Omental fat pad (tissue), 4 donors: ENCODE results near the gene PRSS57. TPM values are rescaled to one million over a fixed set of nuclear protein-coding genes. Genes with fewer than 3 reads are reported as not detected.

Source experiments
- ATAC-seq: fragments of 150-250 bp; one replicate; pipeline ENCODE4 v1.9.1; 2016; ENCODE audit warnings: mild to moderate bottlenecking, moderate library complexity; ENCODE audit not compliant: low FRiP score
- DNase-seq: peaks from one replicate; pipeline ENCODE4 v3.0.0-alpha.2; 2019; ENCODE audit warnings: low spot score
- total RNA-seq, 4 donors: library from RNA; depleted of rRNA; stranded (reverse); fragments of >200 nt; gene quantifications; one replicate each; pipeline ENCODE4 v1.1.0, GENCODE V29; 2016
- TF ChIP-seq, protein P1 (sequence below), 3 donors: fragments of 450-650 bp; IDR thresholded peaks; one replicate each; pipeline ENCODE4 v1.5.1; 2016 to 2017; ENCODE audit warnings: antibody characterized with exemption in 3 of 3, mild to moderate bottlenecking in 3 of 3, moderate library complexity in 2 of 3

PRSS57 gene
- total RNA-seq, 4 donors from 2014 or later: 0.95 TPM; not detected in 3

DNA sequence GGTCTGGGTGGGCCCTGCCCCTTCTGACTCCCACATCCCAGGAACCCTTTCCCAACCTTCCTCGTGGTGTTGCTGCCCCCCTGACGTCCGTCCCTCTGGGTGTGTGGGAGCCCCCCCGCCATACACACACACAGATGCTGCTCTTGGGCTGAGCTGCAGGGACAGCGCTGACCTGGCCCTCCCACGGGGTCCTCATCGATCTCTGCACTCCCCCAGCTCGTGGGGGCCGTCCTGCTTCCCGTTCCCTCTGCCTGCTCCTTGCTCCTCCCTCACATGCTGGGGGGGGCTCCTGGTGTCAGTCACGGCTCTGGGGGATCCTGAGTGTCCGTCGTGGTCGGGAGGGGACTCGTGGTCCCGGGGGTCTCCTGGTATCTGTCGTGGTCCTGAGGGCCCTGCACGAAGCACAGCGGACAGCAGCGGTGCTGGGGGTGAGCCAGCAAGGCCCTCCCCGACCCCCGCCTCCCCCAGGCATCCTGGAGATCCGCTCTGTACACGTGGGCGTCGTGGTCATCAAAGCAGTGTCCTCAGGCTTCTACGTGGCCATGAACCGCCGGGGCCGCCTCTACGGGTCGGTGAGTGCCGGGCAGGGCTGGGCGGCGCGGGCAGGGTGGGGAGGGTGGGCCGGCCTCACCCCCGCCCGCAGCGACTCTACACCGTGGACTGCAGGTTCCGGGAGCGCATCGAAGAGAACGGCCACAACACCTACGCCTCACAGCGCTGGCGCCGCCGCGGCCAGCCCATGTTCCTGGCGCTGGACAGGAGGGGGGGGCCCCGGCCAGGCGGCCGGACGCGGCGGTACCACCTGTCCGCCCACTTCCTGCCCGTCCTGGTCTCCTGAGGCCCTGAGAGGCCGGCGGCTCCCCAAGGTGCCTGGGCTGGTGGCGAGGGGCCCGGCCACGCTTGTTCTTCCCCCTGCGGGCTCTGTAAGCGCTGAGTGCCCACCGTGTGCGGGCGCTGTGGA lies 52.2 kb downstream of the PRSS57 start:
- TF ChIP-seq, protein P1, sequence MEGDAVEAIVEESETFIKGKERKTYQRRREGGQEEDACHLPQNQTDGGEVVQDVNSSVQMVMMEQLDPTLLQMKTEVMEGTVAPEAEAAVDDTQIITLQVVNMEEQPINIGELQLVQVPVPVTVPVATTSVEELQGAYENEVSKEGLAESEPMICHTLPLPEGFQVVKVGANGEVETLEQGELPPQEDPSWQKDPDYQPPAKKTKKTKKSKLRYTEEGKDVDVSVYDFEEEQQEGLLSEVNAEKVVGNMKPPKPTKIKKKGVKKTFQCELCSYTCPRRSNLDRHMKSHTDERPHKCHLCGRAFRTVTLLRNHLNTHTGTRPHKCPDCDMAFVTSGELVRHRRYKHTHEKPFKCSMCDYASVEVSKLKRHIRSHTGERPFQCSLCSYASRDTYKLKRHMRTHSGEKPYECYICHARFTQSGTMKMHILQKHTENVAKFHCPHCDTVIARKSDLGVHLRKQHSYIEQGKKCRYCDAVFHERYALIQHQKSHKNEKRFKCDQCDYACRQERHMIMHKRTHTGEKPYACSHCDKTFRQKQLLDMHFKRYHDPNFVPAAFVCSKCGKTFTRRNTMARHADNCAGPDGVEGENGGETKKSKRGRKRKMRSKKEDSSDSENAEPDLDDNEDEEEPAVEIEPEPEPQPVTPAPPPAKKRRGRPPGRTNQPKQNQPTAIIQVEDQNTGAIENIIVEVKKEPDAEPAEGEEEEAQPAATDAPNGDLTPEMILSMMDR (IDR thresholded peaks at IDR 0.05): no peak

DNA sequence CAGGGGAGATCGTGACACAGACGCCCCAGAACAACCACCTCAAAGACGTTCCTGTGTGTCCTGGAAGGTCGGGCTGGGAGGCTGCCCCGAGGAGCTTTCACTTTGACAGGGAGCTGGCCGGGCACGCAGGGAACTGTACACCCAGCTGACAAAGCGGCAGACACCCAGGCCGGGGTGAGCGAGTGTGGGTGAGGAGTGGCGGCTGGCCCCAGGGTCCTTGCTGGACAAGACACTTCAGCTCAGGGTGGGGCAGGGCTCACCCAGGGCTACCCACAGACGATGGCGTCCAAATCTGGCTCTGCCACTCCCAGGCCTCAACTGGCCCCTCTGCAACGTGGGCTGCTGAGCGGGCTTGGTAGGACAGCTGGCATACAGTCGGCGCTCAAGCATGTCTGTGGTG lies 53.5 kb downstream of the PRSS57 start:
- TF ChIP-seq, protein P1 (IDR thresholded peaks at IDR 0.05): no peak
- ATAC-seq (no peak), DNase-seq (no peak)

More for the DNA sequence above, 52.2 kb downstream of the PRSS57 start:
- ATAC-seq: no peak
- no peak for DNase-seq

DNA sequence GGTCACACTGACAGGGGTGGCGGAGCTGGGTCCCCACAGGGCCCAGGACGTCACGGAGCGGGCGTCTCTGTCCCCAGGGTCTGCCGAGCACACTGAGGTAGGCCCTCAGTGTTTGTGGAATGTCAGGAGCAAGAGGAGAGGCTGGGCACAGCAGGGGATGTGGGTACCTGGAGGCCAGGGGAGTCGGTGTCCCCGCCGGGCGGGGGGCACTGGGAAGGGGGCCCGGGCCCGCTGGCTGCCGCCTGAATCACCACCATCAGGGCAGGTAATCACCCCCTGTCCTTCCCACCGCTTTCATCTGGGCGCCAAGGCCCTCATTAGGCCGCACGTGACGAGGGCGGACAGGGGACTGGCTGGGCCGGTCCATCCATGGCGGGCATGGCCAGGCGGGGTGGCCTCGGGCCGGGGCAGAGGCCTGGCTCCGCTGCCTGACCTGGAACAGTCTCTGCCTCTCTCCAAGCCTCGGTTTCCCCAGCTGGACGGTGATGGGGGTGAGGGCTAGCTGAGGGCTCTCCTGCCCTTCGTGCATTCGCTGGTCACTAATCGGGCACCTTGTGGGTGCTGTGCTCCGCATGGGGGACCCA lies 54.6 kb downstream of the PRSS57 start:
- no peak for ATAC-seq
- TF ChIP-seq, protein P1 (IDR thresholded peaks at IDR 0.05): no peak
- no peak for DNase-seq

DNA sequence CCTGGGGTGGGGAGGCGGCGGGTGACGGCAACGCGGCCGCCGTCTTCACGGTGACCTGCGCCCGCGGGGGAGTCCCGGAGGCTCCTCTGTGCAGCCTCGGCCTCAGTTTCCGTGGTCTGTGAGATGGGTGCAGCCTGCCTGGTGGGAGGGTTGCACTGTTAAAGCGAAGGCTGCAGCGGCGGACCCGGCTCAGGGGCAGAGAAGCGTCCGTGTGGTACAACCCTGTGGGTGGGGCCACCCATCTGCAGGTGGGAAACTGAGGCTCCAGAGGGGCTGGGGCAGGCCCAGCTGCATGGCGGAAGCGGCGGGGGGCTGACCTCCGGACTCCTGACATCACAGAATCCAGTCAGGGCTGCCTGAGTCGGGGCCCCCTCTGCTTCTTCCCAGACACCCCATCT lies 55.1 kb downstream of the PRSS57 start:
- TF ChIP-seq, protein P1 (IDR thresholded peaks at IDR 0.05): no peak
- no peak for DNase-seq
- no peak for ATAC-seq

DNA sequence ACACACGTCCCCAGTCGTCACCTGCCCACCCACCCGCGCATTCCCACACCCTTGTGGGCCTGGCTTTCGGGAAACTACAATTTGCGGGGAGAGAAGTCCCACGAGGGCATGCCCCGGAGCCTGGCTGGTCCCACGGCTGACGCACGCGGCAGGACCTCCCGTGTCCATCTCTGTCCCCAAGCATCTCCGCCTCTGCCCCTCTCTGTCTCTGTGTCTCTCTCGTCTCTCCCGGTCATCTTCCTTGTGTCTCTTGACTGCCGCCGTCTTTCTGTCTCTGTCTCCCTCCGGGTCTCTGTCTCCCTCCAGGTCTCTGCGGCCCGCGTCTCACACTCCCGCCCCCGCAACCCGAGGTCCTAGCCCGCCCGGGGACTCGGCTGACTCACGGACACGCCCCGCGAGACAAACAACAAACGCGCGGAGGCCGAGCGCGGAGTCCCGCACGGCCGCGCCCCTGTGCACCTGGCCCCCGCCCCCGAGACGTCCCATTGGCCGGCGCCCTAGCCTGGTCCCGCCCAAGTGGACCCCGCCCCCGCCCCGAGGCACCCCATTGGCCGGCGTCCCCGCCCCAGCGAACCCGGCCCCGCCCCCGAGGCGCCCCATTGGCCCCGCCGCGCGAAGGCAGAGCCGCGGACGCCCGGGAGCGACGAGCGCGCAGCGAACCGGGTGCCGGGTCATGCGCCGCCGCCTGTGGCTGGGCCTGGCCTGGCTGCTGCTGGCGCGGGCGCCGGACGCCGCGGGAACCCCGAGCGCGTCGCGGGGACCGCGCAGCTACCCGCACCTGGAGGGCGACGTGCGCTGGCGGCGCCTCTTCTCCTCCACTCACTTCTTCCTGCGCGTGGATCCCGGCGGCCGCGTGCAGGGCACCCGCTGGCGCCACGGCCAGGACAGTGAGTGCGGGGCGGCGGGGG lies 55.7 kb downstream of the PRSS57 start, which contains the start of gene FGF22:
Gene FGF22, plus strand, starts transcription at position 627 of the 908 bp plus-strand sequence. Its CDS starts 47 bp downstream, at position 674.
- peak; percentile 82 for DNase-seq
- TF ChIP-seq, protein P1 (IDR thresholded peaks at IDR 0.05): no peak
- peak; percentile 91 for ATAC-seq

DNA sequence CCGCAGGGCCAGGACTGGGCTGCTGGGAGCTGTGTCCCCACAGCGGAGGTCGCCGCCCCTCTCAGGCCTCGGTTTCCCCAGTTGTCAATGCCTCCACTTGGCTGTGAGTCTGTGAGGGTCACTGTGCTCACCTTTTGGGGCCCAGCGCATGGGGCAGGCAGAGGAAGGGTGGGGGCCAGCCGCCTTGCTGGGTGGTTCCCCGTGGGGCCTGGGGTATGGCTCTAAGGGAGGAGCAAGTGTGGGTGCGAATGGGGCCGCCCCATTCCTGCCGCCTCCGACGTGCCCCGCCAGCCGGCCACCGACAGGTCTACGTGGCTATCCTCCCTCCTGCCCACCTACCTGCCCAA lies 56.4 kb downstream of the PRSS57 start:
- no peak for ATAC-seq
- DNase-seq: no peak
- TF ChIP-seq, protein P1 (IDR thresholded peaks at IDR 0.05): no peak

Other genes starting within 250 kb of the PRSS57 start
- gene SHC2, start 234.4 kb downstream of the PRSS57 start, total RNA-seq: 10 to 100 TPM; 11.7 to 27.1 (median 18.8) TPM
- gene MADCAM1, start 199.0 kb downstream of the PRSS57 start, total RNA-seq: under 1 TPM in 1 of 4 donors, not detected in 3; 0.69 TPM
- gene TPGS1, start 188.0 kb downstream of the PRSS57 start, total RNA-seq: 10 to 100 TPM; 45.5 to 61.2 (median 46.1) TPM
- gene CDC34, start 163.7 kb downstream of the PRSS57 start, total RNA-seq: 10 to 100 TPM; 40.2 to 67.7 (median 55.5) TPM
- gene GZMM, start 151.4 kb downstream of the PRSS57 start, total RNA-seq: 1 to 10 TPM in 2 of 4 donors, not detected in 2; 1.1 to 3.7 TPM
- 100 to 1,000 TPM; 331 to 521 (median 417) TPM for gene BSG, start 122.9 kb downstream of the PRSS57 start, total RNA-seq
- gene HCN2, start 105.6 kb downstream of the PRSS57 start, total RNA-seq: under 1 TPM in 2 of 4 donors, not detected in 2; 0.13 to 0.56 TPM
- gene POLRMT, start 61.9 kb downstream of the PRSS57 start, total RNA-seq: 10 to 100 TPM; 17.3 to 33.8 (median 30.1) TPM
- gene FGF22, start 55.6 kb downstream of the PRSS57 start, total RNA-seq: under 1 TPM in 1 of 4 donors, not detected in 3; 0.38 TPM
- 10 to 100 TPM; 40.1 to 87.7 (median 47.7) TPM for gene RNF126, start 32.2 kb downstream of the PRSS57 start, total RNA-seq
- 100 to 1,000 TPM; 120 to 212 (median 152) TPM for gene FSTL3, start 19.1 kb downstream of the PRSS57 start, total RNA-seq
- 100 to 1,000 TPM in 1 of 4 donors, 10 to 100 TPM in 3; 44.6 to 119 (median 54.8) TPM for gene PALM, start 13.5 kb upstream of the PRSS57 start, total RNA-seq
- 1 to 10 TPM in 3 of 4 donors, not detected in 1; 1.4 to 9.6 (median 3.2) TPM for gene MISP, start 55.7 kb upstream of the PRSS57 start, total RNA-seq
- 100 to 1,000 TPM; 106 to 195 (median 137) TPM for gene PTBP1, start 102.0 kb upstream of the PRSS57 start, total RNA-seq
- not detected for gene PLPPR3, start 126.5 kb upstream of the PRSS57 start, total RNA-seq
- gene AZU1, start 132.4 kb upstream of the PRSS57 start, total RNA-seq: 1 to 10 TPM in 1 of 4 donors, not detected in 3; 1.1 TPM
- not detected for gene PRTN3, start 145.5 kb upstream of the PRSS57 start, total RNA-seq
- 1 to 10 TPM in 2 of 4 donors, under 1 TPM in 1, not detected in 1; 0.72 to 7.7 (median 1.0) TPM for gene ELANE, start 156.9 kb upstream of the PRSS57 start, total RNA-seq
- gene CFD, start 164.2 kb upstream of the PRSS57 start, total RNA-seq: 1,000 to 10,000 TPM; 1,367 to 3,469 (median 2,171) TPM
- 10 to 100 TPM; 20.1 to 34.0 (median 24.5) TPM for gene MED16, start 197.7 kb upstream of the PRSS57 start, total RNA-seq
- gene RNU6-9, start 198.0 kb upstream of the PRSS57 start, total RNA-seq: not detected
- gene R3HDM4, start 217.8 kb upstream of the PRSS57 start, total RNA-seq: 10 to 100 TPM; 27.1 to 55.2 (median 44.4) TPM
- under 1 TPM in 1 of 4 donors, not detected in 3; 0.24 TPM for gene KISS1R, start 221.9 kb upstream of the PRSS57 start, total RNA-seq
- 10 to 100 TPM in 2 of 4 donors, 1 to 10 TPM in 2; 3.7 to 15.1 (median 7.7) TPM for gene ARID3A, start 230.6 kb upstream of the PRSS57 start, total RNA-seq